Activated T-cell treated with anti-CD3 and anti-CD28 coated beads, Interleukin-2, amount 50 U/mL, for 1 hour (primary cell): ENCODE data around the gene MAPK8.

Experiments
- DNase-seq: peaks from one replicate; pipeline ENCODE4 v3.0.0-alpha.2; 2020

Gene MAPK8

GRCh38 chr10:48480397-48481374 is 174.2 kb downstream of the MAPK8 start:
- no peak for DNase-seq

DNA sequence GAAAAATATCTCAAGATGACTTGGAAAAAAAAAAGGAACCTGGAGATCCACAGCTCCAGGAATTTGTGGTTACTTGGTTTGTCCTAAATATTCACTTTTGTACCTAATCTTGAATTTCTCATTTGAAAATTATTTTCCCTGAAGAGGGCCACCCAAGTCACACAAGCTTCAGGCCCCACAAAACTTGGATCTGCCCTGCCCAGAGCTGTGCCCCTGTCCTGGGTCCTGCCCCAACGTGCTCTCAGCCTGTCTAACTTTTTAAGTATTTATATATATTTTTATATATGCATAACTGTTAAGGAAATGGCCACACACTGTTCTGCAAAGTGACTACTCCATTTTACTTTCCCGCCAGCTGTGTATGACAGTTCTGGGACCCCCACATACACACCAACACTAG is 174.9 kb downstream of the MAPK8 start:
- DNase-seq = no peak

GRCh38 chr10:48482207-48482606 is 175.7 kb downstream of the MAPK8 start:
- DNase-seq = no peak

DNA sequence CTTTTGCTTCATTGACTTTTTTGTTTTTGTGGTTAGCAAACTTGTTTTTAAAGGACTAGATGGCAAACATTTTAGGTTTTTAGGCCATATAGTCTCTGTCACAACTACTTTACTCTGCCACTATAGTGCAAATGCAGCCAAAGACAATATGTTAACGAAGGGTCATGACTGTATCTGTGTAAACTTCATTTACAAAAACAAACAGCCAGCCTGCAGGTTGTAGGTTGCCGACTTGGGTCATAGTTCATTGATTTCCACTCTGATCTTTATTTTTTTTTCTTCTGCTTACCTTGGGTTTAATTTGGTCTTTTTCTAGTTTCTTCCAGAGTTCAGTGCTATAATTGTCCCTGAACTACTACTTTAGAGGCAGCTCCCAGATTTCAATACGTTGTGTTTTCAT is 178.4 kb downstream of the MAPK8 start:
- no peak for DNase-seq

DNA sequence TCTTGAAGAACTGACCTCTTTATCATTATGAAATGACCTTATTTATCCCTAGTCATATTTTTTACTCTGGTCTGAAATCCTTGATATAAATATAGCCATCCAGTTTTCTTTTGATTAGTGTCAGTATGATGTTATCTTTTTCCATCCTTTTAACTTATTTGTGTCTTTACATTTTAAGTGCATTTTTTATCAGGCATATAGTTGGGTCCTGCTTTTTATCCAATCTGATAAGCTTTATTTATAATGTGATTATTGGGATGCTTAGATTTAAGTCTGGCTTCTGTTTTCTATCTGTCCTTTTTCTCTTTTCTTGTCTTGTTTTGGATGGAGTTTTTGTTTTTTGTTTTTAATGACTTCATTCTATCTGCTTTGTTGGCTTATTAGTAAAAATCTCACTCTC is 179.2 kb downstream of the MAPK8 start:
- DNase-seq = no peak

DNA sequence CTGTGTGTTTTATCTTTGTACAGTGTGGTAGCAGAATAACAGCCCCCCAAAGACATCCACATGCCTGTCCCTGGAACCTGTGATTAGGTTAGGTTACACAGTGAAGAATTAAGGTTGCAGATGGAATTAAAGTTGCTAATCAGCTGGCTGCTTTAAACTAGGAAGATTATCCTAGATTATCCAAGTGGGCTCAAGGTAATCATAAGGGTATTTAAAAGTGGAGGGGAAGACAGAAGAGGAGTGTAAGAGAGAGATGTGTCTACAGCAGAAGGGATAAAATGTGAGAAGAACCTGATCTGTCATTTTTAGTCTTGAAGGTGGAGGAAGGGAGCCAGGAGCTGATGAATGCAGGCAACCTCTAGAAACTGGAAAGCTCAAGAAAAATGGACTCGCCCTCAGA is 180.8 kb downstream of the MAPK8 start:
- DNase-seq = no peak
